ENCODE data around the gene VPS51.

DNA sequence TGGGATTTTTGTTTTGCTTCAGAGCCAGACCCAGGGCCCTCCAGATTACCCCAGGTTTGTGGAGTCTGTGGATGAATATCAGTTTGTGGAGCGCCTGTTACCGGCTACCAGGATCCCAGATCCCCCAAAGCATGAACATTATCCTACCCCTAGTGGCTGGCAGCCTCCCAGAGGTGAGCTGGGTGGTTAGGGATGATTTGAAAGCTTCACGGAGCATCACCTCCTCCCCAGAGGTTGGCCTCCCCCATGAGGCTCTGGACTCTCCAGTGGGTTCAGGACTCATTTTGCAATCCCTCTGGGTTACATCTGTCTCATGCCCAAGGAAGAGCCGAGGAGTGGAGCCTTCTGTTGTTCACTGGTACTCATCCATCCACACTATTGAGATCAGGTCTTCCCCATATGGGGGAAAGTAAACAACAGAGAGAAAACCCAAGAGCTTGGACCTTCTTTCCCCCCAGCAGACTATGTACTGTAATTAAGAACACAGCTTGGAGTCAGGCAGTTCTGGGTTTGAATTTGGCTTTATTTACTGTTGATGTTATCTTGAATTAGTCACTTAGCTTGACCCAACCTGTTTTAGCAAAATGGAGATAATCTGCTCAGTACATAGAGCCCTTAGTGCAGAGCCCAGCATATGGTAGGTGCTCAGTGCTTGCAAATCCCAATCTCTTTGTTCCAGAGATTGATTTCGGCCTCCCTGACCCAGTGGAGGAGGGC is 28.6 kb downstream of the VPS51 start:
- TF ChIP-seq, protein P1, sequence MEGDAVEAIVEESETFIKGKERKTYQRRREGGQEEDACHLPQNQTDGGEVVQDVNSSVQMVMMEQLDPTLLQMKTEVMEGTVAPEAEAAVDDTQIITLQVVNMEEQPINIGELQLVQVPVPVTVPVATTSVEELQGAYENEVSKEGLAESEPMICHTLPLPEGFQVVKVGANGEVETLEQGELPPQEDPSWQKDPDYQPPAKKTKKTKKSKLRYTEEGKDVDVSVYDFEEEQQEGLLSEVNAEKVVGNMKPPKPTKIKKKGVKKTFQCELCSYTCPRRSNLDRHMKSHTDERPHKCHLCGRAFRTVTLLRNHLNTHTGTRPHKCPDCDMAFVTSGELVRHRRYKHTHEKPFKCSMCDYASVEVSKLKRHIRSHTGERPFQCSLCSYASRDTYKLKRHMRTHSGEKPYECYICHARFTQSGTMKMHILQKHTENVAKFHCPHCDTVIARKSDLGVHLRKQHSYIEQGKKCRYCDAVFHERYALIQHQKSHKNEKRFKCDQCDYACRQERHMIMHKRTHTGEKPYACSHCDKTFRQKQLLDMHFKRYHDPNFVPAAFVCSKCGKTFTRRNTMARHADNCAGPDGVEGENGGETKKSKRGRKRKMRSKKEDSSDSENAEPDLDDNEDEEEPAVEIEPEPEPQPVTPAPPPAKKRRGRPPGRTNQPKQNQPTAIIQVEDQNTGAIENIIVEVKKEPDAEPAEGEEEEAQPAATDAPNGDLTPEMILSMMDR (IDR thresholded peaks at IDR 0.05): no peak
- TF ChIP-seq POLR2A (IDR thresholded peaks at IDR 0.05): no peak
